ENCODE results near the gene SSBP3.
"Not testable (repeated sequence)": the region's sequence is repeated elsewhere in the genome, so short reads cannot be mapped to it uniquely, and the experiment has no call there.

SSBP3 gene

DNA sequence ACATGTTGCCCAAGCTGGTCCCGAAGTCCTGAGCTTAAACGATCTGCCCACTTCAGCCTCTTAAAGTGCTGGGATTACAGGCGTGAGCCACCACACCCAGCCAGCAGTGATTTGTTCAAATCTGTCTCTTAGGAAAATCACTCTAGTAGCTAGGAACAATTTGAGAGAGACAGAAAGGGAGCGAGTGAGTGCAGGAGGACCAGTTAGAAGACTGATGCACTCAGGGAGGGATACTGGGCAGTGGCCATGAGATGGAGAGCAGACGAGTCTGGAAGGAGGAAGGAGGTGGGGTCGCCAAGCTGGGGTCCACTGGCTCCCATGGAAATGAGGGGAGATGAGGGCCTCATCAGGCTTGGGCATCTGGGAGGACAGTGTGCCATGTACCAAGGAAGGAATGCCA is 23.6 kb upstream of the SSBP3 start:
- no peaks in the 10 kb centered on the region for H3K36me3 ChIP-seq
- H4K20me1 ChIP-seq, result no peaks in the 10 kb centered on the region
- H3K27ac ChIP-seq, result no peak overlapping the region
- no peak for TF ChIP-seq Cebpa-rat (IDR thresholded peaks at IDR 0.05)
- no peak overlapping the region for H3K4me3 ChIP-seq
- H3K9me3 ChIP-seq, result no peaks in the 10 kb centered on the region
- H3K4me1 ChIP-seq, result no peaks in the 10 kb centered on the region
- no peak overlapping the region for H3K4me2 ChIP-seq
- H3K9ac ChIP-seq, result no peak overlapping the region
- H3K27me3 ChIP-seq, result no peaks in the 10 kb centered on the region

DNA sequence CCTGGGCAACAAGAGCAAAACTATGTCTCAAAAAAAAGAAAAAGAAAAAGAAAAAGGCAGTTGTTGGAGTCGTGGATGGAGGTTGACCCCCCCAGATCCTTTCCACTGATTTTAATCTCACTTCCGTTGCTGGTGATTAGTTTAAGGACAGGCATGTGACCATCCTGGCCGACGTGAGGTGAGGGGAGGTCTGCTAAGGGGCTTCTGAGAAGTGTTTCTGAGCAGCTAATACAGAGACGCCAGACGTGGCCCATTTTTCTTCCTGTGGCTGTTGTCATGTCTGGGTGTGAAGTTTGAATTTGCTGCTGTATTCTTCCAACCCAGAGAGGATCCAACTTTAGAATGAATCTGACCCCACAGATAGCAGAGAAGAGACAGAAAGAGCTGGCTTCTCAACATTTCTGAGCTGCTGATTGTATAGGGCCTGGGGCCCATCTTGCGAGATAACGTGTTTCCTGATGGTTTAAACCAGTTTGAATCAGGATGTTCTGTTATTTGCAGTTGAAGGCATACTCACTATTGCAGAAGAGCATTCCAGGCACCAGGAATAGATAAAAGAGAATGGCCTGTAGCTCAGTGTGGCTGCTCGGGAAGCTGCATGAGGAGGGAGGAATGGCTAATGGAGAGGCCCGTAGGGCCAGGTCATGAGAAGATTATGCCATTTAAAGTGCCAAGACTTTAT is 22.8 kb upstream of the SSBP3 start:
- no peaks in the 10 kb centered on the region for H3K27me3 ChIP-seq
- H3K4me1 ChIP-seq, result no peaks in the 10 kb centered on the region
- no peaks in the 10 kb centered on the region for H3K36me3 ChIP-seq
- H3K9me3 ChIP-seq, result no peaks in the 10 kb centered on the region
- no peak overlapping the region for H3K4me2 ChIP-seq
- no peak overlapping the region for H3K9ac ChIP-seq
- H3K4me3 ChIP-seq, result no peak overlapping the region
- H3K27ac ChIP-seq, result no peak overlapping the region
- no peak for TF ChIP-seq Cebpa-rat (IDR thresholded peaks at IDR 0.05)
- H4K20me1 ChIP-seq, result no peaks in the 10 kb centered on the region

DNA sequence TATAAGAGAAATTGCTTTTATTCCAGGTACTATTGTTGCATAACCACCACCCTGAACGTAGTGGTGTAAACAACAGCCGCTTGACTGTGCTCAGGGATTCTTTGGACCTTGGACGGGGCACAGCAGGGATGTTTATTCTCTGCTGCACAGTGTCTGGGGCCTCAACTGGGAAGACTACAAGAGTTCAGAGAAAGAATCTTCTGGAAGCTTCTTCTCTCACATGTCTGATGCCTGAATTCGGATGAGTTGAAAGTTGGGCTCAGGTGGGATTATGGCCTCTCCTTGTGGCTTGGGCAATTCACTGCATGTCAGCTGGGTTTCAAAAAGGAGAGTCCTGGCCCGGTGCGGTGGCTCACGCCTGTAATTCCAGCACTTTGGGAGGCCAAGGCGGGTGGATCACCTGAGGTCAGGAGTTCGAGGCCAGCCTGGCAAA is 19.0 kb upstream of the SSBP3 start:
- no peaks in the 10 kb centered on the region for H3K4me1 ChIP-seq
- H3K9me3 ChIP-seq, result no peaks in the 10 kb centered on the region
- no peak overlapping the region for H3K9ac ChIP-seq
- H3K27ac ChIP-seq, result no peak overlapping the region
- no peak for TF ChIP-seq Cebpa-rat (IDR thresholded peaks at IDR 0.05)
- H4K20me1 ChIP-seq, result no peaks in the 10 kb centered on the region
- no peaks in the 10 kb centered on the region for H3K36me3 ChIP-seq
- no peaks in the 10 kb centered on the region for H3K27me3 ChIP-seq
- H3K4me3 ChIP-seq, result no peak overlapping the region
- H3K4me2 ChIP-seq, result no peak overlapping the region

DNA sequence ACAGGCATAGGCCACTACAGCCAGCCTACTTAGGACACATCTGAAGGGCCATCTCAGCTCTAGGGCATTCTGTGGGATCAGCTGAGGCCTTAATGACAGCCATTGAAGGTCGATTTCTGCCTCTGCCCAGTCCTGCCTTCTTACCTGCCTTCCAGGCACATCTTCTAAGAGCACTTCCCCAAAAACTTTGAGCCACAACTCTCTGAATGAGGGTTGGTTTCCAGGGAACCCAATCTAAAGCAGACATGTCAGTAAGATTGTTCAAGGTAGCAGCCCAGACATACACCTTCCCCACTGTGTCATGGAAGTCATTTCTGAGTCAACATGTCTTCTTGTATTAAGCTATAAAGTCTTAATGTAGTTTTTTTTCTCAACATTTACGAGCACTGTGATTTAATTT is 18.2 kb upstream of the SSBP3 start:
- Histone ChIP-seq H4K20me1 (no peaks in the 10 kb centered on the region), H3K4me3 (no peak overlapping the region), H3K27ac (no peak overlapping the region), H3K36me3 (no peaks in the 10 kb centered on the region), H3K9me3 (no peaks in the 10 kb centered on the region), H3K4me1 (no peaks in the 10 kb centered on the region), H3K9ac (no peak overlapping the region), H3K4me2 (no peak overlapping the region), H3K27me3 (no peaks in the 10 kb centered on the region)
- no peak for TF ChIP-seq Cebpa-rat (IDR thresholded peaks at IDR 0.05)

GRCh38 chr1:54421101-54421504 is 14.9 kb upstream of the SSBP3 start:
- no peak for TF ChIP-seq Cebpa-rat (IDR thresholded peaks at IDR 0.05)
- Histone ChIP-seq H3K4me3 (no peak overlapping the region), H3K27me3 (no peaks in the 10 kb centered on the region), H3K9me3 (no peaks in the 10 kb centered on the region), H3K4me1 (peaks cover 11% of the 10 kb centered on the region), H4K20me1 (no peaks in the 10 kb centered on the region), H3K36me3 (no peaks in the 10 kb centered on the region), H3K4me2 (no peak overlapping the region), H3K9ac (no peak overlapping the region), H3K27ac (no peak overlapping the region)

- not testable (repeated sequence) for H4K20me1 ChIP-seq
Measured at GRCh38 chr1:54418598-54418997, 12.4 kb upstream of the SSBP3 start.

DNA sequence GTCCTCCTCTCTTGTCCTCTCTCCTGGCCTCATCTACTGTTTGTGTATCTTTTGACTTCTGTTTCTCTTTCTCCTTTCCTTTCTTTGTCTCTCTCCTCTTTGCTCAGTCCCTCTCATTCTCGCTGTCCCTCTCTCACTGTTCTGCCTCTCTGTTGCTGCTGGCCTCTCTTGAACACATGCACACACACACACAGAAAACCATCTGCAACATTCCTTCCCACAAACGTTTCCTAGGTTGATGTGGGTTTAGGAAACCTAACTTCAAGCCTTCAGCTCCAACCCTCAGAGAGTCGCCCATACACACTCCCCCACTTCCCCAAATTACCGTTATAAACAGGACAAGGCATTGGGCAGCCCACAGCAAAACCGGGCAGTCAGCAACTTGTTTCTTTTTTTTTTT is 10.9 kb upstream of the SSBP3 start:
- Histone ChIP-seq H4K20me1 (no peaks in the 10 kb centered on the region), H3K9ac (no peak overlapping the region), H3K36me3 (no peaks in the 10 kb centered on the region), H3K4me1 (peaks cover 34% of the 10 kb centered on the region), H3K27me3 (no peaks in the 10 kb centered on the region), H3K4me2 (peak overlapping the region; percentile 45; the same call in 1 of the 2 replicates), H3K9me3 (no peaks in the 10 kb centered on the region), H3K27ac (no peak overlapping the region), H3K4me3 (no peak overlapping the region)
- no peak for TF ChIP-seq Cebpa-rat (IDR thresholded peaks at IDR 0.05)

More at GRCh38 chr1:54418598-54418997, 12.4 kb upstream of the SSBP3 start:
- not testable (repeated sequence) for H3K27ac ChIP-seq, H3K9me3 ChIP-seq, H3K4me2 ChIP-seq, H3K9ac ChIP-seq, H3K4me3 ChIP-seq, H3K27me3 ChIP-seq, H3K36me3 ChIP-seq
- H3K4me1 ChIP-seq, result peaks cover 24% of the 10 kb centered on the region

- TF ChIP-seq Cebpa-rat (IDR thresholded peaks at IDR 0.05), result no peak
- peaks cover 34% of the 10 kb centered on the region for H3K4me1 ChIP-seq
- H3K36me3 ChIP-seq, result no peaks in the 10 kb centered on the region
- no peaks in the 10 kb centered on the region for H4K20me1 ChIP-seq
- no peaks in the 10 kb centered on the region for H3K9me3 ChIP-seq
- H3K27ac ChIP-seq, result no peak overlapping the region
- H3K4me2 ChIP-seq, result no peak overlapping the region
- H3K27me3 ChIP-seq, result no peaks in the 10 kb centered on the region
- no peak overlapping the region for H3K4me3 ChIP-seq
- no peak overlapping the region for H3K9ac ChIP-seq
Measured at GRCh38 chr1:54416435-54416834, 10.2 kb upstream of the SSBP3 start.

- no peaks in the 10 kb centered on the region for H4K20me1 ChIP-seq
- peaks cover 34% of the 10 kb centered on the region for H3K4me1 ChIP-seq
- no peaks in the 10 kb centered on the region for H3K27me3 ChIP-seq
- no peaks in the 10 kb centered on the region for H3K36me3 ChIP-seq
- H3K27ac ChIP-seq, result no peak overlapping the region
- H3K4me2 ChIP-seq, result no peak overlapping the region
- H3K4me3 ChIP-seq, result no peak overlapping the region
- no peak overlapping the region for H3K9ac ChIP-seq
- TF ChIP-seq Cebpa-rat (IDR thresholded peaks at IDR 0.05), result no peak
- no peaks in the 10 kb centered on the region for H3K9me3 ChIP-seq
Measured at GRCh38 chr1:54415991-54416390, 9.8 kb upstream of the SSBP3 start.

DNA sequence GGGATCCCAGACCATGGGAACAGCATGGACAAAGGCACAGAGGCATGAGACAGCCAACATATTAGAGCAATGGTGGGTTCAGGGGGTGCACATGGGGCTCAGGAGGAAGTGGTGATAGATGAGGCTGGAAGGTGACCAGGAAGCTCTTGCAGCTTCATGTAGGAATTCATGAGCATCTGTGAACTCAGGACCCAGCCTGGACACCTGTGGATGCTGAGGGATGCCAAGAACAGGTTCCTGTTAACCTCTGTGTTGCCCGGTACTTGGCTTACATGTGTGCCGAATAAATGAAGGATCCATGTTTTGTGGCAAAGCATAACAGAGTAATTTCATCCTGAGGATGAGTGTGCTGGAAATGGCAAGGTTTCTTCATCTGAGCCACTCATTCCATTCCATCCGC is 9.3 kb upstream of the SSBP3 start:
- no peak overlapping the region for H3K9ac ChIP-seq
- no peak overlapping the region for H3K4me3 ChIP-seq
- H3K27ac ChIP-seq, result no peak overlapping the region
- no peaks in the 10 kb centered on the region for H3K9me3 ChIP-seq
- TF ChIP-seq Cebpa-rat (IDR thresholded peaks at IDR 0.05), result no peak
- H3K4me1 ChIP-seq, result peaks cover 34% of the 10 kb centered on the region
- H4K20me1 ChIP-seq, result no peaks in the 10 kb centered on the region
- H3K27me3 ChIP-seq, result no peaks in the 10 kb centered on the region
- H3K36me3 ChIP-seq, result no peaks in the 10 kb centered on the region
- no peak overlapping the region for H3K4me2 ChIP-seq

DNA sequence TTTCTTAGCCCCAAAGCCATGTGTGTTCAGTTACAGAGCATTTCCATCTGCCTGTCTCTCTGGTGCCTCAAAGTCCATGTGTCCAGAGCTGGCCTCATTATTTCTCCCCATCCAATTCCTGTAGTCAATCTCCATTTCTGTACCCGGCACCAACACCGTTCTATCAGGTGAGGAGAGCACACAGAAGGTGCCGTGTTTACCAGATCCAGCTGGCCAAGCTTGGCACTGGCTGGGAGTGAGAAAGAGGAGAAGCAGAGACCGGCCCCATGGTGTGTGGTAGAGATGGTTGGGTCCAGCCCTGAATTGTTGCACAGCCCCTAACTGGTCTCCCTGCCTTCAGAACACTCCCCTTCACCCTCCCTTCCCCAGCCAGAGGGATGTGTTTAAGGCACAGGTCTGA is 7.5 kb upstream of the SSBP3 start:
- Histone ChIP-seq H3K9ac (no peak overlapping the region), H3K27me3 (no peaks in the 10 kb centered on the region), H3K36me3 (no peaks in the 10 kb centered on the region), H3K4me2 (peak overlapping the region; percentile 48), H3K4me1 (peaks cover 48% of the 10 kb centered on the region), H3K4me3 (no peak overlapping the region), H4K20me1 (no peaks in the 10 kb centered on the region), H3K27ac (peak overlapping the region; percentile 21; the same call in 1 of the 2 replicates), H3K9me3 (no peaks in the 10 kb centered on the region)
- TF ChIP-seq Cebpa-rat (IDR thresholded peaks at IDR 0.05), result no peak
